Keratinocyte (primary cell): ENCODE results near the gene CDC34. TPM values are rescaled to one million over a fixed set of nuclear protein-coding genes. Genes with fewer than 3 reads are reported as not detected.

ENCODE experiments used
- DNase-seq: peaks from one replicate; pipeline ENCODE4 v3.0.0-alpha.2; 2011; ENCODE audit warnings: low read depth, missing footprints, low spot score
- FAIRE-seq: peaks from 2 replicates; lab custom pipeline; 2011; peaks lifted over from hg19 to GRCh38; lab: Jason Lieb, UNC
- H2AFZ ChIP-seq: 2 replicates; pipeline ENCODE4 v1.6.0; 2012; ENCODE audit warnings: low read length, control low read depth, inconsistent platforms; ENCODE audit not compliant: control insufficient read depth
- H3K27ac ChIP-seq: 2 replicates; pipeline ENCODE4 v1.5.1; 2011; ENCODE audit warnings: low read length; ENCODE audit not compliant: control insufficient read depth, insufficient read depth
- H3K27me3 ChIP-seq: 3 replicates; pipeline ENCODE4 v1.6.0; 2011; ENCODE audit warnings: low read length; ENCODE audit not compliant: control insufficient read depth, insufficient read depth; ENCODE audit errors: extremely low read depth
- H3K36me3 ChIP-seq, 2 experiments: 2 replicates in 1 of 2; 3 replicates in 1 of 2; pipeline ENCODE4 v1.5.1; 2011; ENCODE audit warnings: low read length in 2 of 2, mild to moderate bottlenecking in 1 of 2; ENCODE audit not compliant: control insufficient read depth in 2 of 2, insufficient read depth in 2 of 2; ENCODE audit errors: extremely low read depth in 1 of 2
- H3K4me1 ChIP-seq: 3 replicates; pipeline ENCODE4 v1.5.1; 2011; ENCODE audit warnings: low read length; ENCODE audit not compliant: control insufficient read depth, insufficient read depth; ENCODE audit errors: extremely low read depth
- H3K4me2 ChIP-seq: 3 replicates; pipeline ENCODE4 v1.6.0; 2011; ENCODE audit warnings: low read depth, low read length; ENCODE audit not compliant: control insufficient read depth, insufficient read depth; ENCODE audit errors: extremely low read depth
- H3K4me3 ChIP-seq, 3 experiments: fragments of 200-600 bp in 1 of 3; sonication (generic) in 1 of 3; 2 replicates in 2 of 3; 3 replicates in 1 of 3; pipeline ENCODE4 v1.5.1; 2011 to 2016; ENCODE audit warnings: low read length in 3 of 3, mild to moderate bottlenecking in 3 of 3, control low read depth in 2 of 3, inconsistent platforms in 1 of 3, low read depth in 1 of 3, mixed read lengths in 1 of 3, mixed run types in 1 of 3, moderate library complexity in 1 of 3; ENCODE audit not compliant: control insufficient read depth in 2 of 3, insufficient read depth in 2 of 3; ENCODE audit errors: extremely low read depth in 1 of 3
- H3K79me2 ChIP-seq: 2 replicates; pipeline ENCODE4 v1.6.0; 2012; ENCODE audit warnings: low read length; ENCODE audit not compliant: control insufficient read depth, insufficient read depth
- H3K9ac ChIP-seq: 3 replicates; pipeline ENCODE4 v1.6.0; 2011; ENCODE audit warnings: low read length; ENCODE audit not compliant: control insufficient read depth, insufficient read depth; ENCODE audit errors: extremely low read depth
- H3K9me1 ChIP-seq: 3 replicates; pipeline ENCODE4 v1.6.0; 2011; ENCODE audit warnings: low read length; ENCODE audit not compliant: control insufficient read depth, insufficient read depth; ENCODE audit errors: extremely low read depth
- H3K9me3 ChIP-seq: 2 replicates; pipeline ENCODE4 v1.5.1; 2012; ENCODE audit warnings: low read depth, low read length; ENCODE audit not compliant: control insufficient read depth
- H4K20me1 ChIP-seq: 3 replicates; pipeline ENCODE4 v1.6.0; 2011; ENCODE audit warnings: low read length; ENCODE audit not compliant: control insufficient read depth, insufficient read depth; ENCODE audit errors: extremely low read depth
- EZH2 ChIP-seq: IDR thresholded peaks from one replicate; pipeline ENCODE4 v1.6.1; 2012; ENCODE audit warnings: inconsistent platforms, mild to moderate bottlenecking, low read length, moderate library complexity
- dilution Hi-C: fragments of 300-500 bp; cut with MboI; formaldehyde crosslinking; loops from one replicate; pipeline ENCODE4 v1.7.0; 2020; ENCODE audit warnings: low sequenced_read_pairs; ENCODE audit not compliant: extremely low pct_ligation_motif_present
- polyA plus RNA-seq, 5 experiments: library from polyadenylated mRNA; depleted of rRNA in 3 of 5; stranded (reverse) in 3 of 5; stranded (forward) in 1 of 5; unstranded in 1 of 5; fragments of >200 nt; gene quantifications; 1 replicate in 1 of 5; 2 replicates in 3 of 5; 3 replicates in 1 of 5; pipeline versions ENCODE4 v1.2.1 to v1.2.3, GENCODE V29; 2011 to 2012; ENCODE audit warnings: missing spikeins in 2 of 5, low read depth in 1 of 5, low replicate concordance in 1 of 5
- TF ChIP-seq, protein P1 (sequence below), 3 experiments: IDR thresholded peaks in 1 of 3; conservative IDR thresholded peaks in 1 of 3; optimal IDR thresholded peaks in 1 of 3; 2 replicates in 2 of 3; 3 replicates in 1 of 3; pipeline versions ENCODE3 to v1.5.1; 2011; ENCODE audit warnings: low read length in 3 of 3, mild to moderate bottlenecking in 3 of 3, moderate library complexity in 2 of 3, control low read depth in 1 of 3, inconsistent platforms in 1 of 3; ENCODE audit not compliant: insufficient read depth in 2 of 3; ENCODE audit errors: extremely low read depth in 1 of 3

Gene CDC34
- polyA plus RNA-seq, 1 donor (not counting 4 experiments of a cell fraction or from before 2014, with no cell fraction given): 47.5 TPM

DNA sequence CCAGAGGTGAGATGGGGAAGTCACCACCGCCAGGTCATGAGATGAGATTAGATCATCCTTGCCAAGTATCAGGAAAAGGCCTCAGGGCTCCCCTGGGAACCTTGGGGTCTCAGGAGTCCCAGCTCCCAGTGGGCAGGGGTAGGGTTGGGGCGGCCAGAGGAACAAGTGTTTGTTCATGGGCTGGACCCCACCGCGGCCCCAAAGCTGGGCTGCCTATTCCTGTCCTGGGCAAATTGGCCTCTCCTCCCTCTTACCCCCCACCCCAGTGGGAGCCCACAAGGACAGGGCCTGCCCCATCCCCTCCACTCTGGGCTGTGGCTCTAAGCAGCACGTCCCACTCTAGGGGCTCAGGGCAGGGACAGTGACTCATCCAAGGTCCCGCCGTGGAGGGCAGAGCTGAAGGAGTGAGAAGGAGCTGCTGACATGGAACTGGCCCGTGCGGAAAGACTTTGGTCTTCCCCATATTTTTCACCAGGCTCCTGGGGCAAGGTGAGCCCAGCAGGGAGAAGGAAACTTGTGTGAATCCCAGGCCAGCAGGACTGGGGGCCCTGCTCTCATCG is 54.1 kb downstream of the CDC34 start:
- Histone ChIP-seq H2AFZ (no peak overlapping the region), H3K9me3 (no peaks in the 10 kb centered on the region), H3K9ac (no peak overlapping the region), H3K4me3 (no peak overlapping the region), H3K36me3 (peaks cover 5 to 23% of the 10 kb centered on the region in 2 experiments), H3K4me2 (no peak overlapping the region), H3K4me1 (peaks cover 8% of the 10 kb centered on the region), H3K79me2 (peaks cover 9% of the 10 kb centered on the region), H3K9me1 (no peaks in the 10 kb centered on the region), H3K27me3 (peaks cover 16% of the 10 kb centered on the region), H4K20me1 (peaks cover 21% of the 10 kb centered on the region), H3K27ac (no peak overlapping the region)
- FAIRE-seq: no peak
- dilution Hi-C loops: no loop called here
- TF ChIP-seq EZH2: no peak
- TF ChIP-seq, protein P1, sequence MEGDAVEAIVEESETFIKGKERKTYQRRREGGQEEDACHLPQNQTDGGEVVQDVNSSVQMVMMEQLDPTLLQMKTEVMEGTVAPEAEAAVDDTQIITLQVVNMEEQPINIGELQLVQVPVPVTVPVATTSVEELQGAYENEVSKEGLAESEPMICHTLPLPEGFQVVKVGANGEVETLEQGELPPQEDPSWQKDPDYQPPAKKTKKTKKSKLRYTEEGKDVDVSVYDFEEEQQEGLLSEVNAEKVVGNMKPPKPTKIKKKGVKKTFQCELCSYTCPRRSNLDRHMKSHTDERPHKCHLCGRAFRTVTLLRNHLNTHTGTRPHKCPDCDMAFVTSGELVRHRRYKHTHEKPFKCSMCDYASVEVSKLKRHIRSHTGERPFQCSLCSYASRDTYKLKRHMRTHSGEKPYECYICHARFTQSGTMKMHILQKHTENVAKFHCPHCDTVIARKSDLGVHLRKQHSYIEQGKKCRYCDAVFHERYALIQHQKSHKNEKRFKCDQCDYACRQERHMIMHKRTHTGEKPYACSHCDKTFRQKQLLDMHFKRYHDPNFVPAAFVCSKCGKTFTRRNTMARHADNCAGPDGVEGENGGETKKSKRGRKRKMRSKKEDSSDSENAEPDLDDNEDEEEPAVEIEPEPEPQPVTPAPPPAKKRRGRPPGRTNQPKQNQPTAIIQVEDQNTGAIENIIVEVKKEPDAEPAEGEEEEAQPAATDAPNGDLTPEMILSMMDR (optimal IDR thresholded peaks at IDR 0.05 in 1 of 3, IDR thresholded peaks at IDR 0.05 in 1 of 3, conservative IDR thresholded peaks at IDR 0.05 in 1 of 3; ENCODE audit: extremely low read depth in 1 of 3, insufficient read depth in 2 of 3, low read length in 3 of 3): no peak
- DNase-seq: no peak

- peaks cover 15% of the 10 kb centered on the region for H4K20me1 ChIP-seq
- FAIRE-seq (peak; percentile 13), DNase-seq (no peak)
- no peak overlapping the region for H2AFZ ChIP-seq
- TF ChIP-seq, protein P1 (optimal IDR thresholded peaks at IDR 0.05 in 1 of 3, IDR thresholded peaks at IDR 0.05 in 1 of 3, conservative IDR thresholded peaks at IDR 0.05 in 1 of 3; ENCODE audit: extremely low read depth in 1 of 3, insufficient read depth in 2 of 3, low read length in 3 of 3): peak; percentile 65 to 95 (median 75)
- no peak for TF ChIP-seq EZH2
- no peak overlapping the region for H3K4me3 ChIP-seq
- no peaks in the 10 kb centered on the region for H3K9me1 ChIP-seq
- H3K9ac ChIP-seq: no peak overlapping the region
- H3K79me2 ChIP-seq: no peaks in the 10 kb centered on the region
- peaks cover 4 to 6% of the 10 kb centered on the region in 2 experiments for H3K36me3 ChIP-seq
- no peak overlapping the region for H3K27ac ChIP-seq
- H3K4me1 ChIP-seq: peaks cover 8% of the 10 kb centered on the region
- dilution Hi-C loops: no loop called here
- no peaks in the 10 kb centered on the region for H3K9me3 ChIP-seq
- H3K4me2 ChIP-seq: peak overlapping the region; percentile 32
- peaks cover 37% of the 10 kb centered on the region for H3K27me3 ChIP-seq
These were observed 56.7 kb downstream of the CDC34 start for GRCh38 chr19:588093-588740.
